Measurements from ENCODE around the gene CLMP.
"Not testable (repeated sequence)": the region's sequence is repeated elsewhere in the genome, so short reads cannot be mapped to it uniquely, and the experiment has no call there.

The CLMP gene

DNA sequence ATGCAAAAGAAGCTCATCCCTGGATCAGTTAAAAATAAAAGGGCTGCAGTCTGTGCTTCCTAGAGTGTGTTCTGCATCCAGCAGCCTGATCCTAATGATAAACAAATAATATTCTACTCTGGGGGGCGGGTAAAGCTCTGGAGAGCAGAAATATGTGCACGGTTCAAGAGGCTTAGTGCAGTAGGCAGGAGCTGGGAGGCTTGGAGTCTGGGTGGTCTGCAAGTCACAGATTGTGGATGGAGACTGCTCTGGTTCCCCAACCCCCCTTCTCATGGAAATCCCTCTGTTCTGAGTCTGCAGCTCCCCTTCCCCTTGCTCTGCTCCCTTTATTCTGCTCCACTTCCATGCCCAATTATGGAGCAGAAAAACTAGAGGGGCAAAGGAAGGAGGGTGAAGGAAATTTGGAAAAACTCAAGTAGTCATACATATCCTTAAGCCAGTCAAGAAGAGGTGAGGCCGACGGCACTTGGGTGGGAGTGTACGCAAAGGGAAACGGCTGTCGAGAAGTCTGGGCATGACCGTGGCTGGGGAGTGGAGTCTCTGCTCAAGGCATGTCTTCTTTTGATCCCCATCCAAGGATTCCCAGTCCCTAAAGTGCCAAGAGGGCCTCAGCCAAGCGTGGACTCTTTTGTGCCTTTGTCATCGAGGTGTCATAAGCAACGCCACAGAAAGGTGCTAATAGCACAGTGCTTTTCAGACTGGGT is 16.3 kb upstream of the CLMP start:
- Histone ChIP-seq H3K9me3 (no peaks in the 10 kb centered on the region), H3K27me3 (peaks cover 0 to 35% of the 10 kb centered on the region in 2 donors), H3K36me3 (no peaks in the 10 kb centered on the region), H3K27ac (no peak overlapping the region), H3K4me1 (no peaks in the 10 kb centered on the region), H3K4me3 (no peak overlapping the region)
- TF ChIP-seq, protein P1, sequence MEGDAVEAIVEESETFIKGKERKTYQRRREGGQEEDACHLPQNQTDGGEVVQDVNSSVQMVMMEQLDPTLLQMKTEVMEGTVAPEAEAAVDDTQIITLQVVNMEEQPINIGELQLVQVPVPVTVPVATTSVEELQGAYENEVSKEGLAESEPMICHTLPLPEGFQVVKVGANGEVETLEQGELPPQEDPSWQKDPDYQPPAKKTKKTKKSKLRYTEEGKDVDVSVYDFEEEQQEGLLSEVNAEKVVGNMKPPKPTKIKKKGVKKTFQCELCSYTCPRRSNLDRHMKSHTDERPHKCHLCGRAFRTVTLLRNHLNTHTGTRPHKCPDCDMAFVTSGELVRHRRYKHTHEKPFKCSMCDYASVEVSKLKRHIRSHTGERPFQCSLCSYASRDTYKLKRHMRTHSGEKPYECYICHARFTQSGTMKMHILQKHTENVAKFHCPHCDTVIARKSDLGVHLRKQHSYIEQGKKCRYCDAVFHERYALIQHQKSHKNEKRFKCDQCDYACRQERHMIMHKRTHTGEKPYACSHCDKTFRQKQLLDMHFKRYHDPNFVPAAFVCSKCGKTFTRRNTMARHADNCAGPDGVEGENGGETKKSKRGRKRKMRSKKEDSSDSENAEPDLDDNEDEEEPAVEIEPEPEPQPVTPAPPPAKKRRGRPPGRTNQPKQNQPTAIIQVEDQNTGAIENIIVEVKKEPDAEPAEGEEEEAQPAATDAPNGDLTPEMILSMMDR (IDR thresholded peaks at IDR 0.05): no peak
- intact Hi-C loops (cut with DNase I; ENCODE audit: low total_unique reads): no loop called here
- DNase-seq: no peak

DNA sequence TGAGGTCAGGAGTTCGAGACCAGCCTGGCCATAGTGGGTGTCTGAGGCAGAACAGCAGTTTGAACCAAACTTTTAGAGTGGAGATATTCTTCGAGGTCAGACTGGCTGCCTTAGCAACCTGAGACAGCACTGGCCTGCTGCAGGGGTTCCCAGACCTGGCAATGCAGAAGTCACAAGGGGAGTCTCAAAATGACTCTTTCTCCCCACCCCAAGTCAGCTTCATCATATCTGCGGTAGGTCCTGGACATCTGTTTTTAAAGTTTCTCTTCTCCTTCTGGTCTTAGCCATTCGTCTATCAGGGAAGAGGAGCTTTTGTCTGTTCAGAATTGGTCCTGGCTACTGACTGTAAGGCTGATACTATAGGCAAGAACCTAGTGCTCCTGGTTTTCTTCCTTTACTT is 14.5 kb upstream of the CLMP start:
- no peak overlapping the region for H3K27ac ChIP-seq
- no peaks in the 10 kb centered on the region for H3K9me3 ChIP-seq
- H3K4me3 ChIP-seq: no peak overlapping the region
- peaks cover 0 to 33% of the 10 kb centered on the region in 2 donors for H3K27me3 ChIP-seq
- H3K36me3 ChIP-seq: no peaks in the 10 kb centered on the region
- no peak for DNase-seq
- intact Hi-C loops (cut with DNase I; ENCODE audit: low total_unique reads): no loop called here
- TF ChIP-seq, protein P1 (IDR thresholded peaks at IDR 0.05): no peak
- no peaks in the 10 kb centered on the region for H3K4me1 ChIP-seq

DNA sequence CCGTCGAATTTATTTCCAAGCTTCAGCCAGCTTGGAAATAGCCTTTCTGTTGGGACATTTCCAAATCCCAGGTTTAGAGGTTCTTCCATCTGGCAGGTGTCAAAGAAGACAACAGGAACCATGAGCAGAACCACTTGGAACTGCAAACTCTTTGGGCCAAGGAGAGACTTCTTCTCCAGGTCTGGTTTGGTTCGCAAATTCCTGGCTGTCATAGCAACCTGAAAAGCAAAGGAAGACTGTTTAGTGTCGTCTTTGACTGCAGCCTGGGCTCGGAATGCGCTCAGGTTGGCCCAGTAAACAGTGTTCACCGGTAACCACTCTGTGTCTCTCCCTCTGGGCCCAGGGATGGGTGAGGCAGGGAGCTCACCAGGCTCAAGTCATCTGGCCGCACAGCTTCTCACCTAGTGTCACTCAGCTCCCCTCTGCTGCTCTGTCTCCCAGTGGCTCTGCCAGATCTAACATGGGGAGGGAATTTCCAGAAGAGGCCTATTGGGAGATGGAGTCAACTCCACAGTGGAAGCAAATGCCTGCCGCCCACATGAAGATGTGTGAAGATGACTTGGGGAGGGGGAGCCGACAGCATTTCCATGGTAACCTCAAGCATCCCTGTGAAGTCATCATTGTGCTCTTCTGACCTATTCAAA is 11.9 kb upstream of the CLMP start:
- Histone ChIP-seq H3K4me1 (no peaks in the 10 kb centered on the region), H3K36me3 (no peaks in the 10 kb centered on the region), H3K9me3 (no peaks in the 10 kb centered on the region), H3K27ac (no peak overlapping the region), H3K4me3 (no peak overlapping the region), H3K27me3 (peaks cover 0 to 30% of the 10 kb centered on the region in 2 donors)
- TF ChIP-seq, protein P1 (IDR thresholded peaks at IDR 0.05): no peak
- no peak for DNase-seq
- intact Hi-C loops (cut with DNase I; ENCODE audit: low total_unique reads): no loop called here

DNA sequence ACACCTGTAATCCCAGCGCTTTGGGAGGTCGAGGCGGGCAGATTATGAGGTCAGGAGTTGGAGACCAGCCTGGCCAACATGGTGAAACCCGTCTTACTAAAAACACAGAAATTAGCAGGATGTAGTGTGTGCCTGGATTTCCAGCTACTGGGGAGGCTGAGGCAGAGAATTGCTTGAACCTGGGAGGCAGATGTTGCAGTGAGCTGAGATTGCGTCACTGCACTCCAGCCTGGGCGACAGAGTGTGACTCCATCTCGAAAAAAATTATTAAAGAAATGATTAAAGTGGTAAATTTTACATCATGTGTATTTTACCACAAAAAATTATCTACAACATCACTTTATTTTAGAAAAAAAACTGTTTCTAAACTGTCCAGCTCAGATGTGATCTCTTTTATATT is 11.0 kb upstream of the CLMP start:
- DNase-seq; H3K36me3 ChIP-seq; H3K9me3 ChIP-seq; H3K4me1 ChIP-seq; H3K4me3 ChIP-seq; intact Hi-C loops (cut with DNase I; ENCODE audit: low total_unique reads); H3K27ac ChIP-seq: not testable (repeated sequence)
- peaks cover 0 to 27% of the 10 kb centered on the region in 2 donors for H3K27me3 ChIP-seq

DNA sequence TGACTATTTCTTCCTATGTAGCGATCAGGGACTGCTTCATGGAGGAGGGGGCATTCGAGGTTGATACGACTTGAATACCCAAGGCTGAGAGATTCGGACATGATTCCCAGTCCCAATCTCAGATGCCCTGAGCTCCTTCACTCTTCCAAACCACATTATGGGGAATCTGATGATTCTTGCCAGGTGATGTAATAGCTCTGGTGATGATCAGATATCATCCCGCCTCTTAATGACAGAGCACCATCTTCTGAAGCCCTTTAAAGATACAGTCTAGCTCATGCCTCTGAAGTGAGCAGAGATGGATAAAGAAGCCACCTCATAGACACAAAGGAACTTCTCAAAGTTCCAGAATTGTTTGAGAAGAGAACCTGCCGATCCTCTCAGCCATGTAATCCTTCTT is 8.9 kb upstream of the CLMP start:
- Histone ChIP-seq H3K36me3 (no peaks in the 10 kb centered on the region), H3K27me3 (peaks cover 0 to 28% of the 10 kb centered on the region in 2 donors), H3K27ac (no peak overlapping the region), H3K4me3 (no peak overlapping the region), H3K4me1 (no peaks in the 10 kb centered on the region), H3K9me3 (no peaks in the 10 kb centered on the region)
- intact Hi-C loops (cut with DNase I; ENCODE audit: low total_unique reads): no loop called here
- TF ChIP-seq, protein P1 (IDR thresholded peaks at IDR 0.05): no peak
- DNase-seq: no peak

DNA sequence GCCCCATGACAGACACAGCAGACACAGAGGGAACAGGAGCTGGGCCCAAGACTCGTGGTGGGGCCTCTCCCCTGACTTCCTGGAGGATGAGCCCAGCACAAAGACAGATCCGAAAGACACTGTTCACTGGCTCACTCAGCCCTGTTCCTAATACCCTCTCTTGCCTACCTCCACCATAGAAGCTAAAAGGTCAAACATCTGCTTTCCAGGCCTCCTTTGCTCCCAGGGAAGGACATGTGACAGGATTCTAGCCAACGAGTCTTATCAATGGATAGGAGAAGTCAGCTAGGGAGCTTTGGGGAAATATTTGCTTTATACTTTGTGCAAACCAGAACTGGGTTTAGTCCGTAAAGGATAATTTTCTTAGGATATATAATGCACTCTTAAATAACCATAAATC is 8.4 kb upstream of the CLMP start:
- H3K27ac ChIP-seq: no peak overlapping the region
- no peak for DNase-seq
- no peaks in the 10 kb centered on the region for H3K9me3 ChIP-seq
- TF ChIP-seq, protein P1 (IDR thresholded peaks at IDR 0.05): no peak
- intact Hi-C loops (cut with DNase I; ENCODE audit: low total_unique reads): no loop called here
- peaks cover 0 to 29% of the 10 kb centered on the region in 2 donors for H3K27me3 ChIP-seq
- H3K36me3 ChIP-seq: no peaks in the 10 kb centered on the region
- no peak overlapping the region for H3K4me3 ChIP-seq
- no peaks in the 10 kb centered on the region for H3K4me1 ChIP-seq
